HCT116 (cell line): ENCODE data around the gene SLC43A3. TPM values are rescaled to one million over a fixed set of nuclear protein-coding genes. Genes with fewer than 3 reads are reported as not detected.

Experiments used
- ATAC-seq: fragments of 200-7000 bp; cut with Tn5 transposase; 2 replicates; pipeline ENCODE4 v1.9.1; 2020; ENCODE audit warnings: mild to moderate bottlenecking, moderate library complexity
- BruUV-seq: library from RNA; stranded (reverse); fragments of 400-500 nt; replicated peaks from 2 replicates; lab custom pipeline; 2021; lab: Mats Ljungman, UMichigan
- CTCF ChIA-PET: fragments of 300-600 bp; sonication (Branson Sonifier 250); formaldehyde crosslinking; loops from one replicate; lab custom pipeline; 2021; ENCODE audit warnings: antibody characterized with exemption; lab: Charles Lee
- POLR2A ChIA-PET: fragments of 300-600, 350-600 bp; sonication (Branson Sonifier 250); formaldehyde crosslinking; loops from one replicate; lab custom pipeline; 2021; ENCODE audit warnings: antibody characterized with exemption; lab: Charles Lee
- RAD21 ChIA-PET, 2 experiments: fragments of 300-600 bp; sonication (Branson Sonifier 250); formaldehyde crosslinking; loops; one replicate each; lab custom pipeline; 2023; ENCODE audit warnings: low total read pairs in 2 of 2; ENCODE audit not compliant: uncharacterized antibody in 2 of 2, unreplicated experiment in 2 of 2, low non-redundant PET in 1 of 2; lab: Charles Lee
- DNase-seq: peaks from one replicate; pipeline ENCODE4 v3.0.0-alpha.2; 2010; ENCODE audit warnings: low read depth, low spot score
- H2AFZ ChIP-seq: fragments of 200-600 bp; shearing (Covaris generic), sonication (generic); 2 replicates; pipeline ENCODE4 v1.6.1; 2017; ENCODE audit warnings: low read depth, mixed run types, mixed read lengths, antibody characterized with exemption, low read length; ENCODE audit not compliant: poor library complexity, severe bottlenecking
- H3K27ac ChIP-seq: 2 replicates; pipeline ENCODE4 v1.5.1; 2012; ENCODE audit warnings: low read depth, low read length
- H3K27me3 ChIP-seq: fragments of 200-600 bp; sonication (generic); 2 replicates; pipeline ENCODE4 v1.6.1; 2016; ENCODE audit warnings: mixed run types, low read length, mixed read lengths; ENCODE audit not compliant: insufficient read depth
- H3K36me3 ChIP-seq, 2 experiments: fragments of 200-500 bp in 1 of 2; fragments of 200-600 bp in 1 of 2; sonication (Bioruptor generic) in 1 of 2; sonication (generic) in 1 of 2; 2 replicates each; pipeline versions ENCODE4 v1.5.1 to v1.6.1; 2014 to 2016; ENCODE audit warnings: low read length in 2 of 2, inconsistent platforms in 1 of 2, mixed read lengths in 1 of 2, mixed run types in 1 of 2; ENCODE audit not compliant: insufficient read depth in 2 of 2, control insufficient read depth in 1 of 2
- H3K4me1 ChIP-seq, 2 experiments: fragments of 200-600 bp in 1 of 2; sonication (generic) in 1 of 2; 2 replicates each; pipeline versions ENCODE4 v1.5.1 to v1.6.1; 2012 to 2017; ENCODE audit warnings: low read length in 2 of 2, inconsistent platforms in 1 of 2, mild to moderate bottlenecking in 1 of 2, mixed read lengths in 1 of 2, mixed run types in 1 of 2, moderate library complexity in 1 of 2; ENCODE audit not compliant: insufficient read depth in 2 of 2, control insufficient read depth in 1 of 2
- H3K4me2 ChIP-seq: fragments of 200-600 bp; sonication (generic); 2 replicates; pipeline ENCODE4 v1.6.1; 2017; ENCODE audit warnings: mixed run types, low read length, mixed read lengths
- H3K4me3 ChIP-seq, 2 experiments: fragments of 200-600 bp in 1 of 2; sonication (generic) in 1 of 2; replicated peaks in 1 of 2; 2 replicates each; pipeline ENCODE4 v1.5.1; 2011 to 2016; ENCODE audit warnings: low read length in 2 of 2, control low read depth in 1 of 2, low read depth in 1 of 2, mild to moderate bottlenecking in 1 of 2, mixed read lengths in 1 of 2, mixed run types in 1 of 2
- H3K79me2 ChIP-seq: fragments of 200-600 bp; sonication (generic); 2 replicates; pipeline ENCODE4 v1.6.1; 2017; ENCODE audit warnings: mild to moderate bottlenecking, mixed run types, low read length, moderate library complexity, mixed read lengths; ENCODE audit not compliant: insufficient read depth
- H3K9ac ChIP-seq: fragments of 200-600 bp; sonication (generic); 2 replicates; pipeline ENCODE4 v1.6.1; 2016; ENCODE audit warnings: low read length, mixed read lengths
- H3K9me2 ChIP-seq: fragments of 200-600 bp; sonication (generic), shearing (Covaris generic); 2 replicates; pipeline ENCODE4 v1.6.1; 2017; ENCODE audit warnings: mixed run types, mild to moderate bottlenecking, moderate library complexity; ENCODE audit not compliant: insufficient read depth
- H3K9me3 ChIP-seq, 2 experiments: fragments of 200-500 bp in 1 of 2; fragments of 200-600 bp in 1 of 2; sonication (Bioruptor generic) in 1 of 2; sonication (generic) in 1 of 2; 2 replicates each; pipeline ENCODE4 v1.6.1; 2014 to 2017; ENCODE audit warnings: low read length in 2 of 2, mixed read lengths in 2 of 2, inconsistent platforms in 1 of 2, low read depth in 1 of 2, mild to moderate bottlenecking in 1 of 2, mixed run types in 1 of 2, moderate library complexity in 1 of 2; ENCODE audit not compliant: control insufficient read depth in 1 of 2, insufficient read depth in 1 of 2
- H4K20me1 ChIP-seq: fragments of 200-600 bp; sonication (generic), shearing (Covaris generic); 2 replicates; pipeline ENCODE4 v1.6.1; 2017; ENCODE audit warnings: mixed run types, mild to moderate bottlenecking, moderate library complexity; ENCODE audit not compliant: insufficient read depth
- CTCF ChIP-seq, 3 experiments: fragments of 200-600 bp in 1 of 3; sonication (generic) in 1 of 3; IDR thresholded peaks in 2 of 3; conservative IDR thresholded peaks in 1 of 3; 2 replicates each; pipeline ENCODE4 v1.5.1; 2012 to 2017; ENCODE audit warnings: low read depth in 2 of 3, low read length in 2 of 3, antibody characterized with exemption in 1 of 3, borderline replicate concordance in 1 of 3, control low read depth in 1 of 3, mild to moderate bottlenecking in 1 of 3, mixed read lengths in 1 of 3, mixed run types in 1 of 3, moderate library complexity in 1 of 3; ENCODE audit not compliant: insufficient read depth in 1 of 3
- JUND ChIP-seq: IDR thresholded peaks from 2 replicates; pipeline ENCODE4 v1.6.1; 2012
- REST ChIP-seq: IDR thresholded peaks from 2 replicates; pipeline ENCODE4 v1.6.1; 2012; ENCODE audit warnings: low read depth
- SP1 ChIP-seq: IDR thresholded peaks from 2 replicates; pipeline ENCODE4 v1.6.1; 2012; ENCODE audit warnings: low read depth
- intact Hi-C: fragments of 100-400 bp; cut with micrococcal nuclease; formaldehyde crosslinking; loops from 2 replicates; pipeline ENCODE4 v1.10.0; 2022
- total RNA-seq: library from RNA; stranded (reverse); gene quantifications from one replicate; pipeline ENCODE4 v1.2.1, GENCODE V29; 2021; ENCODE audit not compliant: unreplicated experiment

SLC43A3 gene
- total RNA-seq, 1 experiment from 2014 or later = 36.9 TPM

- Histone ChIP-seq H4K20me1 (no peaks in the 10 kb centered on the region), H3K27ac (no peak overlapping the region), H3K36me3 (peaks cover 0 to 5% of the 10 kb centered on the region in 2 experiments; a peak in 2 of 4 replicates), H3K9me3 (no peaks in the 10 kb centered on the region), H3K4me3 (no peak overlapping the region), H3K9me2 (no peaks in the 10 kb centered on the region), H2AFZ (no peak overlapping the region), H3K79me2 (no peaks in the 10 kb centered on the region), H3K9ac (no peak overlapping the region), H3K27me3 (no peaks in the 10 kb centered on the region), H3K4me2 (no peak overlapping the region), H3K4me1 (no peaks in the 10 kb centered on the region)
- no TSS peak for BruUV-seq
- ChIA-PET POLR2A (no interaction called here), RAD21 (no interaction called here), CTCF (no interaction called here)
- TF ChIP-seq JUND = no peak
- TF ChIP-seq CTCF (IDR thresholded peaks at IDR 0.05 in 2 of 3, conservative IDR thresholded peaks at IDR 0.05 in 1 of 3; ENCODE audit: borderline replicate concordance in 1 of 3, insufficient read depth in 1 of 3, low read depth in 2 of 3, low read length in 2 of 3) = no peak
- no peak for TF ChIP-seq SP1
- TF ChIP-seq REST = no peak
- no peak for ATAC-seq
- no peak for DNase-seq
- intact Hi-C loops = no loop called here
Measured at GRCh38 chr11:57471496-57471895, 44.6 kb upstream of the SLC43A3 start.
